OCI-LY7 (cell line): ENCODE data around the gene ABCD1.
"Not testable (repeated sequence)": the region's sequence is repeated elsewhere in the genome, so short reads cannot be mapped to it uniquely, and the experiment has no call there.

ENCODE experiments used
- CTCF ChIP-seq: fragments of 200-600 bp; sonication (generic); conservative IDR thresholded peaks from 2 replicates; pipeline ENCODE4 v1.5.1; 2014; ENCODE audit warnings: mild to moderate bottlenecking, antibody characterized with exemption, low read length, moderate library complexity, mixed read lengths
- EZH2phosphoT487 ChIP-seq: fragments of 200-600 bp; sonication (generic); IDR thresholded peaks from 2 replicates; pipeline ENCODE4 v1.6.1; 2018; ENCODE audit warnings: low read depth, borderline replicate concordance, mild to moderate bottlenecking, mixed run types, antibody characterized with exemption, low read length, moderate library complexity, mixed read lengths

GRCh38 chrX:153730115-153730514 is 5.5 kb downstream of the ABCD1 start:
- TF ChIP-seq CTCF, EZH2phosphoT487: not testable (repeated sequence)
